K562 (cell line): ENCODE measurements around the gene TCF25. TPM values are rescaled to one million over a fixed set of nuclear protein-coding genes. Genes with fewer than 3 reads are reported as not detected.
A peak's percentile ranks its signal among the peaks of the same experiment; 100 is the strongest.

Experiments used
- ATF1 ChIP-seq, 2 experiments: fragments of 450-650 bp in 1 of 2; IDR thresholded peaks; 2 replicates each; pipeline ENCODE4 v1.6.1; 2016; ENCODE audit warnings: missing compliant biosample characterization in 1 of 2, missing genetic modification characterization in 1 of 2
- BCOR ChIP-seq: fragments of 450-650 bp; IDR thresholded peaks from 2 replicates; pipeline ENCODE4 v1.6.1; 2016
- DNMT1 ChIP-seq: fragments of 450-650 bp; IDR thresholded peaks from 2 replicates; pipeline ENCODE4 v1.6.1; 2016; ENCODE audit warnings: antibody characterized with exemption, mild to moderate bottlenecking
- ESRRA ChIP-seq: fragments of 450-650 bp; IDR thresholded peaks from 2 replicates; pipeline ENCODE4 v1.6.1; 2014; ENCODE audit warnings: low read depth, mild to moderate bottlenecking, moderate library complexity, borderline replicate concordance
- ETV1 ChIP-seq: fragments of 450-650 bp; conservative IDR thresholded peaks from 2 replicates; pipeline ENCODE4 v1.6.1; 2016; ENCODE audit warnings: missing genetic modification characterization, control low read depth, low read depth, missing compliant biosample characterization
- FOXK1 ChIP-seq: sonication (generic); formaldehyde crosslinking; IDR thresholded peaks from 2 replicates; pipeline ENCODE4 v1.8.0; 2022; ENCODE audit warnings: missing genetic modification reagents, mild to moderate bottlenecking, borderline replicate concordance
- FOXM1 ChIP-seq, 2 experiments: fragments of 450-650 bp in 1 of 2; sonication (generic) in 1 of 2; formaldehyde crosslinking in 1 of 2; IDR thresholded peaks; 2 replicates each; pipeline versions ENCODE4 v1.6.1 to v1.9.0; 2017 to 2022; ENCODE audit warnings: low read depth in 2 of 2, mild to moderate bottlenecking in 2 of 2, missing genetic modification reagents in 1 of 2, moderate library complexity in 1 of 2
- GATAD2A ChIP-seq: fragments of 450-650 bp; IDR thresholded peaks from 2 replicates; pipeline ENCODE4 v1.6.1; 2017
- HIVEP1 ChIP-seq: fragments of 250-450 bp; sonication (Bioruptor Pico); IDR thresholded peaks from 2 replicates; pipeline ENCODE4 v1.4.0; 2020; ENCODE audit warnings: mild to moderate bottlenecking
- KHSRP ChIP-seq: fragments of 450-650 bp; IDR thresholded peaks from 2 replicates; pipeline ENCODE4 v1.6.1; 2017
- MED1 ChIP-seq: sonication (generic); formaldehyde crosslinking; IDR thresholded peaks from 2 replicates; pipeline ENCODE4 v1.8.1; 2023; ENCODE audit warnings: missing genetic modification reagents, borderline replicate concordance
- RB1 ChIP-seq: fragments of 450-650 bp; IDR thresholded peaks from 2 replicates; pipeline ENCODE4 v1.6.1; 2017; ENCODE audit warnings: low read depth, mild to moderate bottlenecking
- RBFOX2 ChIP-seq: fragments of 200-400 bp; formaldehyde crosslinking; IDR thresholded peaks from 2 replicates; pipeline ENCODE4 v1.6.1; 2017; ENCODE audit warnings: low read depth, mild to moderate bottlenecking, low read length, moderate library complexity
- RBM25 ChIP-seq: fragments of 200-400 bp; formaldehyde crosslinking; IDR thresholded peaks from 2 replicates; pipeline ENCODE4 v1.6.1; 2018; ENCODE audit warnings: low read length, low read depth, moderate library complexity; ENCODE audit not compliant: severe bottlenecking
- SMC3 ChIP-seq: conservative IDR thresholded peaks from 2 replicates; pipeline ENCODE4 v1.6.1; 2011; ENCODE audit warnings: low read depth, low read length, improper control_type of control experiment; ENCODE audit not compliant: insufficient read depth
- polyA plus RNA-seq, 8 experiments: library from polyadenylated mRNA; depleted of rRNA in 4 of 8; stranded (reverse) in 5 of 8; unstranded in 3 of 8; fragments of >200 nt; fragmentation: Nextera tagmentation in 2 of 8; fragmentation: Illumina TruSeq in 1 of 8; extraction: Ambion mirVana in 2 of 8; extraction: Trizol in 1 of 8; gene quantifications; 2 replicates each; pipeline versions ENCODE4 v1.2.1 to v1.2.3, GENCODE V29; 2011 to 2014; ENCODE audit warnings: inconsistent platforms in 1 of 8, missing spikeins in 1 of 8
- total RNA-seq, 7 experiments: library from RNA; depleted of rRNA in 6 of 7; stranded (reverse); fragments of >200 nt in 6 of 7; fragmentation: Illumina TruSeq in 2 of 7; extraction: Trizol in 2 of 7; gene quantifications; 2 replicates each; pipeline versions ENCODE4 v1.2.1 to v1.2.3, GENCODE V29; 2011 to 2021; ENCODE audit warnings: low replicate concordance in 1 of 7
- TF ChIP-seq, protein P1 (sequence below): sonication (generic); formaldehyde crosslinking; IDR thresholded peaks from 2 replicates; pipeline ENCODE4 v1.8.0; 2022; ENCODE audit warnings: mild to moderate bottlenecking, missing genetic modification reagents, borderline replicate concordance
- TF ChIP-seq, protein P2 (sequence below): fragments of 250-450 bp; sonication (Bioruptor Pico); IDR thresholded peaks from 2 replicates; pipeline ENCODE4 v1.4.0; 2020; ENCODE audit warnings: borderline replicate concordance
- TF ChIP-seq, protein P3 (sequence below): fragments of 250-450 bp; sonication (Bioruptor Pico); IDR thresholded peaks from 2 replicates; pipeline ENCODE4 v1.5.0; 2021
- TF ChIP-seq, protein P4 (sequence below): fragments of 250-450 bp; sonication (Bioruptor Pico); IDR thresholded peaks from 2 replicates; pipeline ENCODE4 v1.8.0; 2022; ENCODE audit warnings: moderate library complexity, mild to moderate bottlenecking, inconsistent platforms

The TCF25 gene
- total and polyA plus RNA-seq, 9 of the 15 experiments (the other 6 are each of a cell fraction or from before 2014, with no cell fraction given): 9.0 to 154 (median 83.8) TPM

DNA sequence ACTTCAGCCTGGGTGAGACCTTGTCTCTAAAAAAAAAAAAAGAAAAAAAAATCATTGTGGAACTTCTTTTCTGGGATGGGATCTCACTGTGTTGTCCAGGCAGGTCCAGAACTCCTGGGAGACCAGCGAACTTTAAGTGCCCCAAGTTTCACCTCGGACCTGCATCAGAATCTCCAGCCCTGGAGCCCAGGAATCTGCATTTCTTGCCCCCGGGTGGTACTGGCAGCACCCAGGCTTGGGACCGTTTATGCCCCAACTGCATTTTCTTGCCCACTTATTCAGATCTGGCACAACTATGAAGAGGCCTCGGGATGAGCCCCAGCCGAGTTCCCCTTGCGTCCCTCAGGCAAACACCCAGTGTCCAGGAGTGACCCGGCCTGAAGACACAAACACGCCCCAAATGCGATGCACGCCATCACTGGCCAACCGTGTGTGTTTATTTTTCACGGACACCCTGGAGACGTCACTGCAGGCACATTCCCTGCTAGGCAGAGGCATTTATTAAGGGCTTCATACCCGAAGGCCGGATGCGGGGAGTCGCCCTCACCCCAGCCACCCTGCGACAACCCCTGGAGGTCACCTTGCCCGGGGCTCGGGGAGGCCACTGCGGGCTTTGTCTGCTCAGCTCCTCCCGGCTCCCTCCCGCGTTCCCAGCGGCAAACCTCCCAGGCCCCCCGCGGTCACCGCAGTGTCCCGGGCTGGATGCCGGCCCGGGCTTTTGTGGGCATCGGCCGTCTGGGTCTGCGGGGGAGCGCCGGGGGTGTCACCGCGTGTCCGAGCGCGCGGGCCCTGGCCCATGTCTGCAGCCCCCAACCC lies 45.8 kb upstream of the TCF25 start (continued):
- TF ChIP-seq ATF1 (CRISPR knock-in tag; IDR thresholded peaks at IDR 0.05) (no peak), ATF1 (tag; IDR thresholded peaks at IDR 0.05) (peak; percentile 56), MED1 (no peak), FOXM1 (IDR thresholded peaks at IDR 0.05; ENCODE audit: low read depth) (no peak), FOXM1 (CRISPR knock-in tag; IDR thresholded peaks at IDR 0.05; ENCODE audit: low read depth) (no peak), BCOR (peak; percentile 72), RBM25 (peak; percentile 63), RBFOX2 (peak; percentile 59), SMC3 (no peak), ESRRA (peak; percentile 90), GATAD2A (0 out of 2 replicates have a peak, but pooled peaks have one; percentile 16), RB1 (peak; percentile 8; the same call in 1 of the 2 replicates), ETV1 (tag) (0 out of 2 replicates have a peak, but pooled peaks have one; percentile 32), FOXK1 (0 out of 2 replicates have a peak, but pooled peaks have one; percentile 48), KHSRP (no peak), DNMT1 (no peak), HIVEP1 (CRISPR knock-in tag) (no peak)
- TF ChIP-seq, protein P1, sequence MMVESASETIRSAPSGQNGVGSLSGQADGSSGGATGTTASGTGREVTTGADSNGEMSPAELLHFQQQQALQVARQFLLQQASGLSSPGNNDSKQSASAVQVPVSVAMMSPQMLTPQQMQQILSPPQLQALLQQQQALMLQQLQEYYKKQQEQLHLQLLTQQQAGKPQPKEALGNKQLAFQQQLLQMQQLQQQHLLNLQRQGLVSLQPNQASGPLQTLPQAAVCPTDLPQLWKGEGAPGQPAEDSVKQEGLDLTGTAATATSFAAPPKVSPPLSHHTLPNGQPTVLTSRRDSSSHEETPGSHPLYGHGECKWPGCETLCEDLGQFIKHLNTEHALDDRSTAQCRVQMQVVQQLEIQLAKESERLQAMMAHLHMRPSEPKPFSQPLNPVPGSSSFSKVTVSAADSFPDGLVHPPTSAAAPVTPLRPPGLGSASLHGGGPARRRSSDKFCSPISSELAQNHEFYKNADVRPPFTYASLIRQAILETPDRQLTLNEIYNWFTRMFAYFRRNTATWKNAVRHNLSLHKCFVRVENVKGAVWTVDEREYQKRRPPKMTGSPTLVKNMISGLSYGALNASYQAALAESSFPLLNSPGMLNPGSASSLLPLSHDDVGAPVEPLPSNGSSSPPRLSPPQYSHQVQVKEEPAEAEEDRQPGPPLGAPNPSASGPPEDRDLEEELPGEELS (CRISPR knock-in tag): peak; percentile 10; the same call in 1 of the 2 replicates
- TF ChIP-seq, protein P2, sequence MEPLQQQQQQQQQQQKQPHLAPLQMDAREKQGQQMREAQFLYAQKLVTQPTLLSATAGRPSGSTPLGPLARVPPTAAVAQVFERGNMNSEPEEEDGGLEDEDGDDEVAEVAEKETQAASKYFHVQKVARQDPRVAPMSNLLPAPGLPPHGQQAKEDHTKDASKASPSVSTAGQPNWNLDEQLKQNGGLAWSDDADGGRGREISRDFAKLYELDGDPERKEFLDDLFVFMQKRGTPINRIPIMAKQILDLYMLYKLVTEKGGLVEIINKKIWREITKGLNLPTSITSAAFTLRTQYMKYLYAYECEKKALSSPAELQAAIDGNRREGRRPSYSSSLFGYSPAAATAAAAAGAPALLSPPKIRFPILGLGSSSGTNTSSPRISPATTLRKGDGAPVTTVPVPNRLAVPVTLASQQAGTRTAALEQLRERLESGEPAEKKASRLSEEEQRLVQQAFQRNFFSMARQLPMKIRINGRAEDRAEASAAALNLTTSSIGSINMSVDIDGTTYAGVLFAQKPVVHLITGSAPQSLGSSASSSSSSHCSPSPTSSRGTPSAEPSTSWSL (CRISPR knock-in tag): no peak
- TF ChIP-seq, protein P3, sequence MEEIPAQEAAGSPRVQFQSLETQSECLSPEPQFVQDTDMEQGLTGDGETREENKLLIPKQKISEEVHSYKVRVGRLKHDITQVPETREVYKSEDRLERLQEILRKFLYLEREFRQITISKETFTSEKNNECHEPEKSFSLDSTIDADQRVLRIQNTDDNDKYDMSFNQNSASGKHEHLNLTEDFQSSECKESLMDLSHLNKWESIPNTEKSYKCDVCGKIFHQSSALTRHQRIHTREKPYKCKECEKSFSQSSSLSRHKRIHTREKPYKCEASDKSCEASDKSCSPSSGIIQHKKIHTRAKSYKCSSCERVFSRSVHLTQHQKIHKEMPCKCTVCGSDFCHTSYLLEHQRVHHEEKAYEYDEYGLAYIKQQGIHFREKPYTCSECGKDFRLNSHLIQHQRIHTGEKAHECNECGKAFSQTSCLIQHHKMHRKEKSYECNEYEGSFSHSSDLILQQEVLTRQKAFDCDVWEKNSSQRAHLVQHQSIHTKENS (CRISPR knock-in tag): no peak
- TF ChIP-seq, protein P4, sequence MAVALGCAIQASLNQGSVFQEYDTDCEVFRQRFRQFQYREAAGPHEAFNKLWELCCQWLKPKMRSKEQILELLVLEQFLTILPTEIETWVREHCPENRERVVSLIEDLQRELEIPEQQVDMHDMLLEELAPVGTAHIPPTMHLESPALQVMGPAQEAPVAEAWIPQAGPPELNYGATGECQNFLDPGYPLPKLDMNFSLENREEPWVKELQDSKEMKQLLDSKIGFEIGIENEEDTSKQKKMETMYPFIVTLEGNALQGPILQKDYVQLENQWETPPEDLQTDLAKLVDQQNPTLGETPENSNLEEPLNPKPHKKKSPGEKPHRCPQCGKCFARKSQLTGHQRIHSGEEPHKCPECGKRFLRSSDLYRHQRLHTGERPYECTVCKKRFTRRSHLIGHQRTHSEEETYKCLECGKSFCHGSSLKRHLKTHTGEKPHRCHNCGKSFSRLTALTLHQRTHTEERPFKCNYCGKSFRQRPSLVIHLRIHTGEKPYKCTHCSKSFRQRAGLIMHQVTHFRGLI (CRISPR knock-in tag): no peak
